ENCODE measurements around the gene CEP131.
A peak's percentile ranks its signal among the peaks of the same experiment; 100 is the strongest.

The CEP131 gene

GRCh38 chr17:81258292-81258691 lies 35.5 kb upstream of the CEP131 start:
- DNase-seq (ENCODE audit: insufficient read length, low spot score) (no peak), FAIRE-seq (no peak)
- TF ChIP-seq, protein P1, sequence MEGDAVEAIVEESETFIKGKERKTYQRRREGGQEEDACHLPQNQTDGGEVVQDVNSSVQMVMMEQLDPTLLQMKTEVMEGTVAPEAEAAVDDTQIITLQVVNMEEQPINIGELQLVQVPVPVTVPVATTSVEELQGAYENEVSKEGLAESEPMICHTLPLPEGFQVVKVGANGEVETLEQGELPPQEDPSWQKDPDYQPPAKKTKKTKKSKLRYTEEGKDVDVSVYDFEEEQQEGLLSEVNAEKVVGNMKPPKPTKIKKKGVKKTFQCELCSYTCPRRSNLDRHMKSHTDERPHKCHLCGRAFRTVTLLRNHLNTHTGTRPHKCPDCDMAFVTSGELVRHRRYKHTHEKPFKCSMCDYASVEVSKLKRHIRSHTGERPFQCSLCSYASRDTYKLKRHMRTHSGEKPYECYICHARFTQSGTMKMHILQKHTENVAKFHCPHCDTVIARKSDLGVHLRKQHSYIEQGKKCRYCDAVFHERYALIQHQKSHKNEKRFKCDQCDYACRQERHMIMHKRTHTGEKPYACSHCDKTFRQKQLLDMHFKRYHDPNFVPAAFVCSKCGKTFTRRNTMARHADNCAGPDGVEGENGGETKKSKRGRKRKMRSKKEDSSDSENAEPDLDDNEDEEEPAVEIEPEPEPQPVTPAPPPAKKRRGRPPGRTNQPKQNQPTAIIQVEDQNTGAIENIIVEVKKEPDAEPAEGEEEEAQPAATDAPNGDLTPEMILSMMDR (IDR thresholded peaks at IDR 0.05; ENCODE audit: insufficient read depth, missing control alignments), result no peak

GRCh38 chr17:81257533-81257932 lies 34.8 kb upstream of the CEP131 start:
- no peak for DNase-seq (ENCODE audit: insufficient read length, low spot score)
- FAIRE-seq, result no peak
- TF ChIP-seq, protein P1 (IDR thresholded peaks at IDR 0.05; ENCODE audit: insufficient read depth, missing control alignments), result no peak

GRCh38 chr17:81256616-81257015 lies 33.9 kb upstream of the CEP131 start:
- TF ChIP-seq, protein P1 (IDR thresholded peaks at IDR 0.05; ENCODE audit: insufficient read depth, missing control alignments), result no peak
- FAIRE-seq (no peak), DNase-seq (ENCODE audit: insufficient read length, low spot score) (no peak)

DNA sequence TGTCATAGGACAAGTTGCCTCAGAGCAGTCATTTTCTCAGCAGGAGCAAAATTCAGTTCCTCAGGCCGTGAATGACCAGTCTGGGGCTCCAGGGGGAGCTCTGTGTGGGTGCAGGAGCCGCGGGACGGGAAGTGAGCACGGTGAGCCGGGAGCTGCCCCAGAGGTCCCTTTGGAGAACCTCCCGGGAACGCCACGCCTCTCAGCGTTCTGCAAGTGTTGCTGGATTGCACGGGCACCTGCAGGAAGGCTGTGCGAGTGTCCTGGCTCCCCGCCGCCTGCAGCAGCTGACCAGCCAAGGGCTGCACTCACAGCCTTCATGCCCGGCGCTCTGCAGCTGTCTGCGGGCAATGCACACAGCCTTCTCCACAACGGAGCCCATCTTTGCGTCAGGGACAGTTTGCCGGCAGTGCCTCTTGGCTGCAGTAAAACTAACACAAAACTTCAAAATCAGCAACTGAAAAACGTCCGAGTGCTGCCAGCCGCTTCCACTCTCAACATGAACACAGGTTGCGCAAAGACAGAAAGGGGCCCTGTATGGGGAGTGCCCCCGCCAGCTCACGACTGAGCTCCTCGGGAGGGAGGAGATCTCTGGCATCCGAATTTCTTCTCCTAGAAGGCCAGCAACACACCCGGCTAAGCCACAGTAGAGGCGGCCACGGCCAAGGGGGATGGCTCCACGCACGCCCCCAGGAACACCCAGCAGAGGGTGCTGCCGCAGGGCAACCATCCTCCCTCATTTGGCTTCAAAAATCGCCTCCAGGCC lies 32.4 kb upstream of the CEP131 start:
- DNase-seq (ENCODE audit: insufficient read length, low spot score), result no peak
- FAIRE-seq, result no peak
- TF ChIP-seq, protein P1 (IDR thresholded peaks at IDR 0.05; ENCODE audit: insufficient read depth, missing control alignments), result peak; percentile 27

- DNase-seq (ENCODE audit: insufficient read length, low spot score), result no peak
- no peak for FAIRE-seq
- TF ChIP-seq, protein P1 (IDR thresholded peaks at IDR 0.05; ENCODE audit: insufficient read depth, missing control alignments), result peak; percentile 91
These were observed 30.8 kb upstream of the CEP131 start for GRCh38 chr17:81253358-81254131.

- FAIRE-seq (no peak), DNase-seq (ENCODE audit: insufficient read length, low spot score) (no peak)
- TF ChIP-seq, protein P1 (IDR thresholded peaks at IDR 0.05; ENCODE audit: insufficient read depth, missing control alignments), result no peak
These were observed 30.2 kb upstream of the CEP131 start for GRCh38 chr17:81252987-81253329.
